NB4 (cell line): Measurements from ENCODE around the gene KIF1A.
A peak's percentile ranks its signal among the peaks of the same experiment; 100 is the strongest.

Experiments
- DNase-seq: peaks from one replicate; pipeline ENCODE4 v3.0.0; 2010; ENCODE audit warnings: low read depth
- H3K4me3 ChIP-seq: one replicate; pipeline ENCODE4 v1.5.1; 2011; ENCODE audit warnings: mild to moderate bottlenecking, low read depth, low read length, moderate library complexity
- CTCF ChIP-seq: IDR thresholded peaks from one replicate; pipeline ENCODE4 v1.5.1; 2012; ENCODE audit warnings: low read depth, low read length
- MYC ChIP-seq: IDR thresholded peaks from 2 replicates; pipeline ENCODE4 v1.6.1; 2011; ENCODE audit warnings: low read depth, low read length
- POLR2A ChIP-seq: IDR thresholded peaks from 2 replicates; pipeline ENCODE4 v1.6.1; 2011; ENCODE audit warnings: mild to moderate bottlenecking; ENCODE audit not compliant: insufficient read length; ENCODE audit errors: extremely low read depth
- TF ChIP-seq, protein P1 (sequence below): IDR thresholded peaks from 2 replicates; pipeline ENCODE4 v1.6.1; 2011; ENCODE audit warnings: low read depth, low read length

KIF1A gene

DNA sequence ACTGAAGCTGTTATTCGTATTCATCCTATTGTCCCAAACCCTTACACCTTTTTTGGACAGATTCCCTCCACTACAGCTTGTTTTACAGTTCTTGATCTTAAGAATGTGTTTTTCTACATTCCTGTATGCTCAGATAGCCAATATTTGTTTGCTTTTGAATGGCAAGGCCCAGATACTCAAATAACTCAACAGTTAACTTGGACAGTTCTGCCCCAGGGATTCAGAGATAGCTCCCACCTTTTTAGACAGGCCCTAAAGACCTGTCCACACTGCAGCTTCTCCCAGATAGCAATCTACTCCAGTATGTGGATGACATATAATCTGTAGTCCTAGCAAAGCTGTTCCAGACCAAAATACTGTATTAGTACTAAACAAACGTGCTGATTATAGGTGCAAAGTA, 41.5 kb upstream of the KIF1A start:
- no peak overlapping the region for H3K4me3 ChIP-seq
- DNase-seq: no peak
- TF ChIP-seq CTCF (no peak), POLR2A (no peak), MYC (no peak)
- TF ChIP-seq, protein P1, sequence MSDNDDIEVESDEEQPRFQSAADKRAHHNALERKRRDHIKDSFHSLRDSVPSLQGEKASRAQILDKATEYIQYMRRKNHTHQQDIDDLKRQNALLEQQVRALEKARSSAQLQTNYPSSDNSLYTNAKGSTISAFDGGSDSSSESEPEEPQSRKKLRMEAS: no peak

DNA sequence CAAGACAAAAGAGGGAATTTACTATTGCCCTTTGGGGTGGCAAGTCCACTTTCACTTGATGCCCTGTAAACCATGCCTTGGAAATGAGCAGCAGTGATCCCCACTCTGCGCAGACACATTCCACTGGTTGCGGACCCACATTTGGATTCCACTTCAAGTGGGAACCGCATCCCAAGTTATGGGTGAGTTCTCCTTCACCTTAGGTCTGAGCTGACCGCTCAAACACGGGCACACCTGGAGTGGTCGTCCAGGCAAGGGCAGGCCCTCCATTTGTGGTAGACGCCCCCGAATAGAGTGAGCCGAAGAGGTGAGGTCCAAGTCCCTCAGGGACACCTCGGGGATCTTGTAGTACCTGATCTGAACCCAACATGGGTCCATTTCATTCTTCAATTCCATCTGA, 38.9 kb upstream of the KIF1A start:
- H3K4me3 ChIP-seq: no peak overlapping the region
- no peak for DNase-seq
- no peak for TF ChIP-seq CTCF
- TF ChIP-seq, protein P1: no peak
- TF ChIP-seq MYC: no peak
- no peak for TF ChIP-seq POLR2A

- no peak overlapping the region for H3K4me3 ChIP-seq
- no peak for TF ChIP-seq CTCF
- TF ChIP-seq POLR2A: no peak
- TF ChIP-seq MYC: no peak
- TF ChIP-seq, protein P1: no peak
- DNase-seq: no peak
These were observed 38.3 kb upstream of the KIF1A start for GRCh38 chr2:240858321-240858720.

DNA sequence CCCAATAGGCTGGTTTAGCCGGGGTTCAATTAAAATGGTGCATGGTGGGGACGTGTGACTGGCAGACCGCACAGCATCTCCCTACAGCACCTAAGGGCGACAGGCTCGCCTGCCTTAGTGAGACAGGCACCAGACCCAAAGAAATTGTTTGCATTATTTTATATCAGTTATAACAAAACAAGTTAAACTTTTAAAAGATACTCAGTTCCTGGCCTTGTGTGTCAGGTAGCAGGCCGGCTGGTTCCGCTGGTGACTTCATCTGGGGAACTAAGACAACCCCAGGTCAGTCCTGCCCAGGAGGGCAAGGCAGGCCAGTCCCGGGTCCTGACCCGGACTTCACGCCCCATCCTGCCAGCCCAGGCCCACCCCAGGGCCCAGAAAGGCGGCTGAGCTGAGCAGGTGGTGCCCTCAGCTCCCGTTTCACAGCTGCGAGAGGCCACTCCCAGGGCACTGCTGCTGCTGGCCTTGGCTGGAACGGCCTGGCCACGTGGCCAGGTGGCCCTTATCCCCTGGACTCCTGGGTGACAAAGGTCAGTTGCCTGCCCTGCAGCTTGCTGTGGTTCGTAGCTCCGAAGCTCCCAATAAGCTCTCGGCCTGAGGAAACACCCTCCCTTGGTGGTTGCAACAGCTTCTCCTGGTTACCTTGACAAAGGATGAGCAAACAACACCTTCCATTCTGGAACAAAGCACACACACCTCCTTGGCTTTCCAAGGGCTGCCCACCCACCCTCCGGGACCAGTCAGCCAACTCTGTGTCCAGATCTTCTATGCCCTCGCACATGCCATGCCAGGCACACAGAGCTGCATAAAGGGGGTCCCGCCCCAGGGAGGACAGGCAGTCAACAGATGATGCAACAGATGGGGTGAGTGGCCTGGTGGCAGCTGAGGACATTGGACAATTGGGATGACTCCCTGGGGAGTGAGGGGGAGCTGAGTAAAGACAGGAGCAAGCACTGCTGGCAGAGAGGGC, 37.3 kb upstream of the KIF1A start:
- no peak overlapping the region for H3K4me3 ChIP-seq
- TF ChIP-seq POLR2A (no peak), CTCF (no peak), MYC (no peak)
- TF ChIP-seq, protein P1: no peak
- DNase-seq: no peak

DNA sequence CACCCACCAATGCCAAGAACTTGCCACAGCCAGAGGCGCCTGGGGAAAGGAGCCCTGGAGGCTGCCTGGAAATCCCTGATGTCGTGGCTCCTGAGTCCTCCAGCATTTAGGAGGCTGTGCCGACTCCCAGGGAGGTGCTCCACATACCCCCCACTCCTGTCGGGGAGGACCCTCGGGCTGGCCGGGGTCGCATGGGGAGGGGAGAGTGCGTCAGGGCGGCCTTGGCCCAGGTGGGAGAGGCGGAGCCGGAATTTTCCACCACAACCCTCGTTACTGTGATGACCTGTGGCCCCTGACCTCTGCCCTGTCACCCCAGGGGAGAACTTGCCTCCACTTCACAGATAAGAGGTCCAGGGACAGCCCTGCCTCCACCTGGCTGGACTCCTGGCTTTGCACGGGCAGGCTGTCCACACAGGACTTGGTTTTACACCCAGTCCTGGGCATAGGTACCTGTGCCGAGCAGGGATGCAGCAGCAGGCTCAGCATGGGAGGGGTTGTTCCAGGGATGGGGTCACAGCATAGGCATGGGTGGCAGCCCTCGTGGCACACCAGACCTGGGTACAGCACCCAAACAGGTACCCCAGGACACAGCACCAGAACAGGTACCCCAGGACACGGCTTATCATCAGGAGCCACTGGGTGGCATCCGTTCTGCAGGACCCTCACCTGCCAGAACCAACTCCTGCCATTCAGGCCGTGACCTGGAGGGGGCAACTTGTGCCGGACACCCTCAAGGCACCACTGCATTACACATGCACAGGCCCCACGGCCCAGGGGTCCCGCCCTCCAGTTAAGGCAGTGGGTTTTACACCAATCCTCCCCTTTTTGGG, 36.3 kb upstream of the KIF1A start:
- DNase-seq: peak; percentile 35
- TF ChIP-seq CTCF (peak; percentile 27), POLR2A (no peak)

More for the DNA sequence above, 36.3 kb upstream of the KIF1A start:
- H3K4me3 ChIP-seq: no peak overlapping the region
